Measurements from ENCODE around the gene DRC1.

Gene DRC1

GRCh38 chr2:26432363-26432762 is 30.6 kb downstream of the DRC1 start:
- TF ChIP-seq SIN3A (IDR thresholded peaks at IDR 0.05; ENCODE audit: borderline replicate concordance, insufficient read depth, low read length) (no peak), FOXP2 (optimal IDR thresholded peaks at IDR 0.05; ENCODE audit: borderline replicate concordance, extremely low read depth, extremely low read length, insufficient read depth) (no peak), POLR2AphosphoS5 (IDR thresholded peaks at IDR 0.05; ENCODE audit: low read depth, low read length) (no peak), TAF1 (IDR thresholded peaks at IDR 0.05; ENCODE audit: borderline replicate concordance, insufficient read depth, low read length) (no peak), REST (IDR thresholded peaks at IDR 0.05; ENCODE audit: insufficient read depth in 1 of 2, low read depth in 2 of 2, low read length in 2 of 2) (no peak)

GRCh38 chr2:26432859-26433258 is 31.1 kb downstream of the DRC1 start:
- TF ChIP-seq REST (IDR thresholded peaks at IDR 0.05; ENCODE audit: insufficient read depth in 1 of 2, low read depth in 2 of 2, low read length in 2 of 2) (no peak), TAF1 (IDR thresholded peaks at IDR 0.05; ENCODE audit: borderline replicate concordance, insufficient read depth, low read length) (no peak), POLR2AphosphoS5 (IDR thresholded peaks at IDR 0.05; ENCODE audit: low read depth, low read length) (no peak), FOXP2 (optimal IDR thresholded peaks at IDR 0.05; ENCODE audit: borderline replicate concordance, extremely low read depth, extremely low read length, insufficient read depth) (no peak), SIN3A (IDR thresholded peaks at IDR 0.05; ENCODE audit: borderline replicate concordance, insufficient read depth, low read length) (no peak)

- no peak for TF ChIP-seq SIN3A (IDR thresholded peaks at IDR 0.05; ENCODE audit: borderline replicate concordance, insufficient read depth, low read length)
- no peak for TF ChIP-seq REST (IDR thresholded peaks at IDR 0.05; ENCODE audit: insufficient read depth in 1 of 2, low read depth in 2 of 2, low read length in 2 of 2)
- TF ChIP-seq POLR2AphosphoS5 (IDR thresholded peaks at IDR 0.05; ENCODE audit: low read depth, low read length) = no peak
- no peak for TF ChIP-seq TAF1 (IDR thresholded peaks at IDR 0.05; ENCODE audit: borderline replicate concordance, insufficient read depth, low read length)
- TF ChIP-seq FOXP2 (optimal IDR thresholded peaks at IDR 0.05; ENCODE audit: borderline replicate concordance, extremely low read depth, extremely low read length, insufficient read depth) = no peak
Measured at GRCh38 chr2:26435106-26435505, 33.4 kb downstream of the DRC1 start.

- peak; percentile 31; the same call in 1 of the 2 replicates for TF ChIP-seq SIN3A (IDR thresholded peaks at IDR 0.05; ENCODE audit: borderline replicate concordance, insufficient read depth, low read length)
- TF ChIP-seq POLR2AphosphoS5 (IDR thresholded peaks at IDR 0.05; ENCODE audit: low read depth, low read length) = no peak
- 0 out of 4 replicates have a peak, but pooled peaks of 1 of the 2 experiments have one; percentile 33 for TF ChIP-seq REST (IDR thresholded peaks at IDR 0.05; ENCODE audit: insufficient read depth in 1 of 2, low read depth in 2 of 2, low read length in 2 of 2)
- TF ChIP-seq TAF1 (IDR thresholded peaks at IDR 0.05; ENCODE audit: borderline replicate concordance, insufficient read depth, low read length) = no peak
Measured at GRCh38 chr2:26438526-26438925, 36.8 kb downstream of the DRC1 start.

- no peak for TF ChIP-seq FOXP2 (optimal IDR thresholded peaks at IDR 0.05; ENCODE audit: borderline replicate concordance, extremely low read depth, extremely low read length, insufficient read depth)
- 0 out of 4 replicates have a peak, but pooled peaks of 1 of the 2 experiments have one; percentile 21 for TF ChIP-seq REST (IDR thresholded peaks at IDR 0.05; ENCODE audit: insufficient read depth in 1 of 2, low read depth in 2 of 2, low read length in 2 of 2)
Measured at GRCh38 chr2:26438926-26439325, 37.2 kb downstream of the DRC1 start.
